Fibroblast of pulmonary artery (primary cell): ENCODE measurements around the gene LRP1B.
"Not testable (repeated sequence)": the region's sequence is repeated elsewhere in the genome, so short reads cannot be mapped to it uniquely, and the experiment has no call there.

ENCODE experiments used
- DNase-seq: peaks from one replicate; pipeline ENCODE4 v3.0.0-alpha.2; 2010; ENCODE audit warnings: low read depth
- H3K4me3 ChIP-seq: replicated peaks from 2 replicates; pipeline ENCODE4 v1.5.1; 2011; ENCODE audit warnings: low read depth, mild to moderate bottlenecking, control low read depth, low read length, moderate library complexity
- TF ChIP-seq, protein P1 (sequence below): IDR thresholded peaks from 2 replicates; pipeline ENCODE4 v1.5.1; 2011; ENCODE audit warnings: mild to moderate bottlenecking, control low read depth, low read length, inconsistent platforms; ENCODE audit errors: missing control alignments

LRP1B gene

DNA sequence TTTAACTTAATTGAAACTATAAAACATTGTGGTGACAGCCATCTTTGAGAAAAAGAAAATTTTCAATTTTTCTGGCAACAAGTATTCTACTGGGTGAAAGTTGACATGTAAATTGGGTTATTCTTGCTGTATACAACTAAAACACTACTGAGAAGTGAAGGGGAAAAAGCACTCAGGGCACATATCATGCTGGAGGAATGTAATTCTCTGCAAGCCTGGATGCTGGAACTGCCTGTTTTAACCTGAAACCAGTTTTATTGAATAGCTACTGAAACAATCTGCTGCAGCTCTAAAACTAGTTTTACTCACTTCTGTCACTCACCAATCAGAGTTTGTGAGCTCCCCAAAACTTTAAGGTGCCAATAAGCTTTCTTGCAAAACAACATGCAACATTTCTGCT is 1136.0 kb downstream of the LRP1B start:
- TF ChIP-seq, protein P1, sequence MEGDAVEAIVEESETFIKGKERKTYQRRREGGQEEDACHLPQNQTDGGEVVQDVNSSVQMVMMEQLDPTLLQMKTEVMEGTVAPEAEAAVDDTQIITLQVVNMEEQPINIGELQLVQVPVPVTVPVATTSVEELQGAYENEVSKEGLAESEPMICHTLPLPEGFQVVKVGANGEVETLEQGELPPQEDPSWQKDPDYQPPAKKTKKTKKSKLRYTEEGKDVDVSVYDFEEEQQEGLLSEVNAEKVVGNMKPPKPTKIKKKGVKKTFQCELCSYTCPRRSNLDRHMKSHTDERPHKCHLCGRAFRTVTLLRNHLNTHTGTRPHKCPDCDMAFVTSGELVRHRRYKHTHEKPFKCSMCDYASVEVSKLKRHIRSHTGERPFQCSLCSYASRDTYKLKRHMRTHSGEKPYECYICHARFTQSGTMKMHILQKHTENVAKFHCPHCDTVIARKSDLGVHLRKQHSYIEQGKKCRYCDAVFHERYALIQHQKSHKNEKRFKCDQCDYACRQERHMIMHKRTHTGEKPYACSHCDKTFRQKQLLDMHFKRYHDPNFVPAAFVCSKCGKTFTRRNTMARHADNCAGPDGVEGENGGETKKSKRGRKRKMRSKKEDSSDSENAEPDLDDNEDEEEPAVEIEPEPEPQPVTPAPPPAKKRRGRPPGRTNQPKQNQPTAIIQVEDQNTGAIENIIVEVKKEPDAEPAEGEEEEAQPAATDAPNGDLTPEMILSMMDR, result no peak
- DNase-seq, result no peak

GRCh38 chr2:140990416-140990815 is 1140.4 kb downstream of the LRP1B start:
- TF ChIP-seq, protein P1, result no peak
- peak; percentile 59 for DNase-seq
- no peak overlapping the region for H3K4me3 ChIP-seq

More for the DNA sequence above, 1136.0 kb downstream of the LRP1B start:
- no peak overlapping the region for H3K4me3 ChIP-seq

DNA sequence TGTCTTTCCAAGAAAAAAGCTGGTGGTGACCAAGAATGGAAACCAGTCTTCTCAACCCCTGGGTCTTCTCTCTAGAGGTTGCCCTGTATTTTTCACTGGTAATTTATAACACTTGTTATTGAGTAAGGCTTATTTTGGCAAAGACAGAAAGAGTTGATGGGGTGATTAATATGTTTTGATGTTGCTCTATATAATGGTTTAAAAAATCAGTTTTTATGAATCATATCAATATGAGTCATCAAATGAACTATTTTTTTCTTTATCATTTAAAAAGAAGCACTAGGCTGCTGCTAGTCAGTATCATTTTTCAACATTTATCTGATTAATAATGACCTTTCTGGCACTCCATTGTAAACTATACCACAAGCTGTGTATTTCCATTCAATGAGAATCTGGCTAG is 1142.2 kb downstream of the LRP1B start:
- TF ChIP-seq, protein P1, result no peak
- no peak overlapping the region for H3K4me3 ChIP-seq
- no peak for DNase-seq

- H3K4me3 ChIP-seq, result no peak overlapping the region
- DNase-seq, result no peak
- TF ChIP-seq, protein P1, result no peak
Measured at GRCh38 chr2:140986456-140986855, 1144.4 kb downstream of the LRP1B start.

- DNase-seq, result peak; percentile 88
- TF ChIP-seq, protein P1, result no peak
- H3K4me3 ChIP-seq, result no peak overlapping the region
Measured at GRCh38 chr2:140975237-140975636, 1155.6 kb downstream of the LRP1B start.

GRCh38 chr2:140972724-140973123 is 1158.1 kb downstream of the LRP1B start:
- DNase-seq, result no peak
- no peak overlapping the region for H3K4me3 ChIP-seq
- TF ChIP-seq, protein P1, result no peak

- DNase-seq, H3K4me3 ChIP-seq: not testable (repeated sequence)
Measured at GRCh38 chr2:140964324-140964723, 1166.5 kb downstream of the LRP1B start.
